Natural killer cell treated with Interleukin-12 subunit alpha and Interleukin-12 subunit beta and Interleukin-15 and Interleukin-18, amount 100 ng/mL, for 72 hours (primary cell): ENCODE measurements around the gene ZGPAT. TPM values are rescaled to one million over a fixed set of nuclear protein-coding genes. Genes with fewer than 3 reads are reported as not detected.
A peak's percentile ranks its signal among the peaks of the same experiment; 100 is the strongest.
"Not testable (repeated sequence)": the region's sequence is repeated elsewhere in the genome, so short reads cannot be mapped to it uniquely, and the experiment has no call there.

Experiments used
- ATAC-seq, 2 donors: fragments of 150-1000 bp; cut with Tn5 transposase in 1 of 2; sonication (Bioruptor Pico), chemical (Tn5 transposase) in 1 of 2; 2 replicates each; pipeline ENCODE4 v1.10.0; 2021
- DNase-seq: peaks from one replicate; pipeline ENCODE4 v3.0.0; 2022; ENCODE audit warnings: low spot score
- H3K27ac Mint-ChIP-seq, 2 donors: 1 replicate in 1 of 2; 2 replicates in 1 of 2; pipeline ENCODE4 v1.8.0; 2022; ENCODE audit warnings: mixed read lengths in 2 of 2, mild to moderate bottlenecking in 1 of 2, moderate library complexity in 1 of 2
- H3K27me3 Mint-ChIP-seq, 2 donors: 1 replicate in 1 of 2; 2 replicates in 1 of 2; pipeline ENCODE4 v1.8.0; 2022; ENCODE audit warnings: mixed read lengths in 2 of 2
- H3K36me3 Mint-ChIP-seq: one replicate; pipeline ENCODE4 v1.8.0; 2022; ENCODE audit warnings: mixed read lengths
- H3K4me1 Mint-ChIP-seq, 2 donors: 1 replicate in 1 of 2; 2 replicates in 1 of 2; pipeline ENCODE4 v1.8.0; 2022; ENCODE audit warnings: low read depth in 2 of 2, mixed read lengths in 2 of 2, mild to moderate bottlenecking in 1 of 2
- H3K4me3 Mint-ChIP-seq: one replicate; pipeline ENCODE4 v1.8.0; 2022; ENCODE audit warnings: mixed read lengths
- H3K9me3 Mint-ChIP-seq: 2 replicates; pipeline ENCODE4 v1.8.0; 2022; ENCODE audit warnings: mixed read lengths
- total RNA-seq, 2 donors: library from RNA; stranded (reverse); gene quantifications; one replicate each; pipeline ENCODE4 v1.2.3, GENCODE V29; 2022

Gene ZGPAT, protein sequence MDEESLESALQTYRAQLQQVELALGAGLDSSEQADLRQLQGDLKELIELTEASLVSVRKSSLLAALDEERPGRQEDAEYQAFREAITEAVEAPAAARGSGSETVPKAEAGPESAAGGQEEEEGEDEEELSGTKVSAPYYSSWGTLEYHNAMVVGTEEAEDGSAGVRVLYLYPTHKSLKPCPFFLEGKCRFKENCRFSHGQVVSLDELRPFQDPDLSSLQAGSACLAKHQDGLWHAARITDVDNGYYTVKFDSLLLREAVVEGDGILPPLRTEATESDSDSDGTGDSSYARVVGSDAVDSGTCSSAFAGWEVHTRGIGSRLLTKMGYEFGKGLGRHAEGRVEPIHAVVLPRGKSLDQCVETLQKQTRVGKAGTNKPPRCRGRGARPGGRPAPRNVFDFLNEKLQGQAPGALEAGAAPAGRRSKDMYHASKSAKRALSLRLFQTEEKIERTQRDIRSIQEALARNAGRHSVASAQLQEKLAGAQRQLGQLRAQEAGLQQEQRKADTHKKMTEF
- total RNA-seq: 10 to 100 TPM; 40.8 to 53.0 TPM

DNA sequence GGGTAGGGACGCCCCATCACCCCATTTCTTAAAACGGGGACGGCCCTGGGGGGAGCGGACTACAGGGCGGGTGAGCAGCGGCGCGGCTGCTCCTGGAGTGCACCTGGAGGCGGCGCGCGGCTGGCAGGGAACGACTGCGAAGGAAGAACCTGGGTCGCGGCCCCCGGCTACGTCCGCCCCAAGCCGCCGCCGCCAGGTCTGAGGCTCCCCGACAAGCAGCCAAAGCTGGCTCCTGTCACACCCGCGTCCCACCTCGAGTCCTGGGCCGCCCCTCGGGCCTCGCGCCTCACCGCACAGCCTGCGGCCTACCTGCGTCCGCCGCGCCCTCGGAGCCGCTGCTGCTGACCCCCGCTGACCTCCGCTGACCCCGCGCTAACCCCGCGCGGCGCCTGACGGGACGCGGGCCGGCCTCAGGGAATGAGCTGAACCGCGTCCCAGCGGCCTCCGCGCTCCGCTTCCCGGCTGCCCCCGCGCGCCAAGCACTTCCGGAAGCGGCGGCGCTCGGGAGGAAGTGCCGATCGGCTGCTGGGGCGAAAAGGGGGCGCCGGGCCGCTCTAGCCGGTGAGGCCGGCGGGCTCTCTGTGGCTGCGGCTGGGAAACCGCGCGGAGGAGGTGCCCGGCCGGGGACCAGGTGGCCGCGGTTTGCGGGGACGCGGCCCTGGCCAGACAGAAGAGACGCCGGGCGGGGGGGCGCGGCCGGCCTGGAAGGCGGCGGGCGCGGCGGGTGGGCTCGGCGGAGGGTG, at the start of gene ZGPAT, which contains the start of gene ARFRP1:
Gene ZGPAT, plus strand, starts transcription at position 482 of the 743 bp plus-strand sequence. CDS start 542 bp downstream, outside the sequence.
Gene ARFRP1, minus strand, starts transcription at position 419 of the 743 bp plus-strand sequence. CDS start 885 bp downstream, outside the sequence.
- peaks cover 17% of the 10 kb centered on the region for H3K36me3 Mint-ChIP-seq
- peak within 1 kb of the TSS; percentile 64 to 83 for H3K27ac Mint-ChIP-seq
- ATAC-seq (peak; percentile 95 to 97), DNase-seq (peak; percentile 94)
- peaks cover 35% of the 10 kb centered on the region in 2 donors for H3K4me1 Mint-ChIP-seq
- peak within 1 kb of the TSS; percentile 90 for H3K4me3 Mint-ChIP-seq
- H3K9me3 Mint-ChIP-seq: peaks cover 3% of the 10 kb centered on the region
- H3K27me3 Mint-ChIP-seq: no peaks in the 10 kb centered on the region

DNA sequence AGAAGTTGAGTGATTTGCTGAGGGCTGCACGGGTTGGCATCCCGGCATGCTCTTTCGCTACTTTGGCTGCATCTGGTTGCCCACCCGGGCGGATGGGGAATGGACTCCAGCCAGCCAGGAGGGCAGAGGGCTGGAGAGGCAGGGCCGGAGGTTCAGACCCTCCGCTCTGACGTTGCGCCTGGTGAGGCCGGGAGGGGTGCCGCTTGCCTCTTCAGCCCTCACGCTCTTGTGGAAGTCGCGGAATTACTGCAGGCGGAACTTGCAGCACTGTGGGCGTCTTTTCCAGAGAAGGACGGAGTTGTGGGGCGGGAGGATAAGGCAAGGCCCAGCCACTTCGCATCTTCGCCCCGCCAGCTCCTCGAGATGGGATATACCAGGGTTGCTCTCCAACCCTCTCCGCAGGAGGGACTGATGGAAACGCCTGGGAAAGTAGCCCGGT, 49.1 kb upstream of the ZGPAT start:
- Mint-ChIP-seq H3K36me3 (no peaks in the 10 kb centered on the region), H3K27me3 (peaks cover 0 to 2% of the 10 kb centered on the region in 2 donors), H3K4me1 (peaks cover 21 to 23% of the 10 kb centered on the region in 2 donors), H3K4me3 (peak overlapping the region; percentile 96), H3K9me3 (no peaks in the 10 kb centered on the region), H3K27ac (peak overlapping the region; percentile 94 to 97)
- peak in 1 of 2 donors; percentile 31 for ATAC-seq
- DNase-seq: no peak

DNA sequence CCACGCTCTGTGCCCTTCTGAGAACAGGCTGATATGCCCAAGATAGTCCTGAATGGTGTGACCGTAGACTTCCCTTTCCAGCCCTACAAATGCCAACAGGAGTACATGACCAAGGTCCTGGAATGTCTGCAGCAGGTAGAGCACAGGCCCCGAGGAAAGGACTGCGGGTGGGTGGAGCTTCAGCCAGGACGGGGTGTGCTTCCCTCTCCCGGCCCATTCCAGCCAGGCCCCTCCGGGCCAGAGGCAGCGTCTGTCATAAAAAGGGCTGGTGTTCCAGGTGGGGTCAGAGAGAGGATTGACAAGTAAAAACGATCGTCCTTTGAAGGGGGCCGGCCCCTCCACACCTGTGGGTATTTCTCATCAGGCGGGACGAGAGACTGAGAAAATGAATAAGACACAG, 48.5 kb upstream of the ZGPAT start:
- Mint-ChIP-seq H3K36me3 (no peaks in the 10 kb centered on the region), H3K4me1 (peaks cover 17 to 19% of the 10 kb centered on the region in 2 donors), H3K9me3 (no peaks in the 10 kb centered on the region), H3K27ac (peak overlapping the region in 1 of 2 donors; percentile 97), H3K4me3 (peak overlapping the region; percentile 96), H3K27me3 (peaks cover 0 to 2% of the 10 kb centered on the region in 2 donors)
- ATAC-seq: no peak
- DNase-seq: no peak

DNA sequence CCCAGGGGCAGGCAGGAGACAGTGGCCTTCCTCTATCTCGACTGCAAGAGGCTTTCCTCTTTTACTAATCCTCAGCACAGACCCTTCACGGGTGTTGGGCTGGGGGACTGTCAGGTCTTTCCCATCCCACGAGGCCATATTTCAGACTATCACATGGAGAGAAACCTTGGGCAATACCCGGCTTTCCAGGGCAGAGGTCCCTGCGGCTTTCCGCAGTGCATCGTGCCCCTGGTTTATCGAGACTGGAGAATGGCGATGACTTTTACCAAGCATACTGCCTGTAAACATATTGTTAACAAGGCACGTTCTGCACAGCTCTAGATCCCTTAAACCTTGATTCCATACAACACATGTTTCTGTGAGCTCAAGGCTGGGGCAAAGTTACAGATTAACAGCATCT, 47.7 kb upstream of the ZGPAT start:
- H3K27me3 Mint-ChIP-seq, DNase-seq, ATAC-seq, H3K9me3 Mint-ChIP-seq, H3K27ac Mint-ChIP-seq, H3K36me3 Mint-ChIP-seq: not testable (repeated sequence)
- H3K4me3 Mint-ChIP-seq: peak overlapping the region; percentile 12
- peaks cover 15 to 20% of the 10 kb centered on the region in 2 donors for H3K4me1 Mint-ChIP-seq

DNA sequence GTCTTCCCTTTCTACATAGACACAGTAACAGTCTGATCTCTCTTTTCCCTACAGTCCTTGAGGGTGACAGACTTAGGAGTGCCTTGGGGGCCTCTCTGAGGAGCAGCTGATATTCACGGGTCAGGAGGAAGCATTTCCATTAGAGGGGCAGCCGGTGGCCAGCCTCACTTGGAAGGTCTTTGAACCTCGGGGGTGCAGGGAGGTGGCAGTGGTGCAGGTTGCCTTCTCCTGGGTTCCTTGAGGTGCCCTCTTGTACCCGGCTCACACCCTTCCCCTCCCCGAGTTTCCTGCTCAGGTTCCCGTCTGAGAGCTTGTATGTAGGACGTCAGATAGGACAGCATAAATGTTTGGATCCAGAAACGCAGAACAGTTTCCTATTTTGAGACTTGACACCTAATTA, 47.2 kb upstream of the ZGPAT start:
- Mint-ChIP-seq H3K27me3 (no peaks in the 10 kb centered on the region), H3K4me1 (peaks cover 15 to 20% of the 10 kb centered on the region in 2 donors), H3K9me3 (no peaks in the 10 kb centered on the region), H3K27ac (no peak overlapping the region), H3K4me3 (no peak overlapping the region), H3K36me3 (no peaks in the 10 kb centered on the region)
- DNase-seq (no peak), ATAC-seq (no peak)

DNA sequence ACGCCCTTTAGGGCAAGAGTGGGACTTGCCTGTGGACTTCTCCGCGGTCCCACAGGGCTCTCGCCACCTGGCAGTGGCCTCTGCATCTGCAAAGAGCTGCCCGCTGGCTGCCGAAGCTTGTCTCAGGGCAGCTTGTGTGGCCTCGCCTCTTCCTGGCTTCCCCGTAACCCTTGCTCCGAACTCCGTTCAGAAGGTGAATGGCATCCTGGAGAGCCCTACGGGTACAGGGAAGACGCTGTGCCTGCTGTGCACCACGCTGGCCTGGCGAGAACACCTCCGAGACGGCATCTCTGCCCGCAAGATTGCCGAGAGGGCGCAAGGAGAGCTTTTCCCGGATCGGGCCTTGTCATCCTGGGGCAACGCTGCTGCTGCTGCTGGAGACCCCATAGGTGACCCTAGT, 46.7 kb upstream of the ZGPAT start:
- H3K27ac Mint-ChIP-seq: no peak overlapping the region
- H3K4me3 Mint-ChIP-seq: no peak overlapping the region
- H3K9me3 Mint-ChIP-seq: no peaks in the 10 kb centered on the region
- peaks cover 15 to 20% of the 10 kb centered on the region in 2 donors for H3K4me1 Mint-ChIP-seq
- no peaks in the 10 kb centered on the region for H3K36me3 Mint-ChIP-seq
- no peaks in the 10 kb centered on the region for H3K27me3 Mint-ChIP-seq
- no peak for DNase-seq
- no peak for ATAC-seq

DNA sequence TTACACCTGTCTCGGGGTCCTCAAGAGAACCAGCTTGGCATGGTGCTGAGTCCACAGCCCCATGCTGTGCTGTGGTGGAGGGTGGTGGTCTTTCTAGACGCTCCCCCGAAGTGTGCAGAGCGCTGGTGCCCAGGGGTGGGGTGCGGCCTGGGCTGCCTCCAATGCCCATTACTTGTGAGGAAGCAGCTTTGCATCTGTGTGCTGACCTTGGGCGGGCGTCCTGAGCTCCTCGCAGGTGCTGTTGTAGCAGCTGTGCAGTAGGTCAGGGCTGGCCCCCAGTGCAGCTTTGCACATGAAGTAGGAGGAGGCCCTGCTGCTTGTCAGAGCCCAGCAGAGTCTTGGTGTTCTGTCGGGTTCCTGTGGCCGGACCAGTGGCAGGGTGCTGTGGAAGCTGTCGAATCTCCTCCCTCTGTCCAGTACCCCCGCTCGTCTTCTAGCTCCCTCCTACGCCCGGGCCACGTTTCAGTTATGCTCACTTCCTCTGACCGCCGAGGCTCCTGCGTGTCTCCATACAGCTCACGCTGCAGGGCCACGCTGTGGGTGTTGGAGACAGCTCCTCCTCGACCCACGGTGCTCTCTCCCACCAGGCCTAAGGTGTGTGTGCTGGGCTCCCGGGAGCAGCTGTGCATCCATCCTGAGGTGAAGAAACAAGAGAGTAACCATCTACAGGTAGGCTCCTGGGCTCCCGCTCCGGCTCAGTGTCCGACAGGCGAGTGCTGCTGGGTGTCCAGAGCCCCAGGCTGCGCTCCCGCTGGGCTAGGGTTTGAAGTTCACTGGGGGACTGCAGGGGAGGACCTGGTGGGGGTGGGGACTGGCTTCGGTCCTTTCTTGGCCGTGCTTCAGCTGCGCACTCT, 45.7 kb upstream of the ZGPAT start:
- no peak for ATAC-seq
- DNase-seq: no peak
- Mint-ChIP-seq H3K4me1 (peaks cover 15 to 20% of the 10 kb centered on the region in 2 donors), H3K27ac (no peak overlapping the region), H3K36me3 (no peaks in the 10 kb centered on the region), H3K9me3 (no peaks in the 10 kb centered on the region), H3K27me3 (no peaks in the 10 kb centered on the region), H3K4me3 (no peak overlapping the region)

DNA sequence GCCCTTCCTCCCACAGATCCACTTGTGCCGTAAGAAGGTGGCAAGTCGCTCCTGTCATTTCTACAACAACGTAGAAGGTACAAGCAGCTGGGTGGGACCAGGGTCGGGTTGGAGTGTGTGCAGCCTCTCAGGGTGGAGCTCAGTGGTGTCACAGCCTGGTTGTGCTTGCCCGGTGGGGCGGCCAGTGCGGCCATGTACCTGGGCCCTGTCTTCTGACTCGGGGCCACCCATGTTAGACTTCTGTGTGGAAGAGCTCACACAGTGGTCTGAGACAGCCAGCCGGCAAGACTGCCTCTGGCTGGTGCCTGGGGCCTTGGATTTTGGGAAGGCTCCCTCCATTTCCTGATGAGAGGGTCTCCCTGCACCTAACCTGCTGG, 45.0 kb upstream of the ZGPAT start:
- Mint-ChIP-seq H3K36me3 (no peaks in the 10 kb centered on the region), H3K9me3 (no peaks in the 10 kb centered on the region), H3K27ac (no peak overlapping the region), H3K27me3 (no peaks in the 10 kb centered on the region), H3K4me3 (no peak overlapping the region), H3K4me1 (peaks cover 15 to 19% of the 10 kb centered on the region in 2 donors)
- DNase-seq (no peak), ATAC-seq (no peak)

DNA sequence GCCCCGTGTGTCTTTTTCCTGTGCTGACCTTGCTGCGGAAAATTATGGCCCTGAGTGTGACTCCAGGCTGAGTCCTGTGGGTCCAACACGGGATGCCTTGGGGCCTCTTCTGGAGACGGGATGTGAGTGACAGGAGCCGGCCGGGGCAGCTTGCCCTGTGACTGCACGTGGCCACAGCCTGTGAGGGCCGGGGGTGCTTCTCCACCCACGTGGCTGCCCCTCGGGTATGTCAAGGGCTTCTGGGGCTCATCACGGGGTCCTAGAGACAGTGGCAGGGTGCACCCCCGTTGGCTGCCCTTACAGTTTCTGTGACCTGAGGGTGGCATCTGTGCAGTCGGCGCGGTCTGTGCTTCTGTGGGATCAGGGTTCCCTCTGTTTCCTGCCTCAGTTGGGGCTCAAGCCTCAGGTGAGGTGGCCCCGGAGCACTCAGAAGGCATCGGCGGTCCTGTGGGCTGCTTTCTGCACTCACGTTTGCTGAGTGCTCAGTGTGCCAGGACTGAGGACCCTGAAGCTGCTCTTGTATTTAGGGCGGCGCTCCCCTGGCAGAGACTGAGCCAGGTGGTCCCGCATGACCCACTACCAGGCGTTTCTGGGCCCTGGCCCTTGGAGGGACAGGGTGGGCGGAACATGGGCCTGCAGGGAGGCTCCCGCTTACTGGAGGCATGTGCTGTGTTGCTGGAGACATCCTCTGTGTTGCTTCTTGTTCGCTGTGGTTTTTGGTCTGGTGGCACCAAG, 44.3 kb upstream of the ZGPAT start:
- no peak overlapping the region for H3K4me3 Mint-ChIP-seq
- H3K27me3 Mint-ChIP-seq: no peaks in the 10 kb centered on the region
- H3K4me1 Mint-ChIP-seq: peaks cover 12 to 14% of the 10 kb centered on the region in 2 donors
- DNase-seq (no peak), ATAC-seq (no peak)
- peaks cover 6% of the 10 kb centered on the region for H3K36me3 Mint-ChIP-seq
- H3K27ac Mint-ChIP-seq: no peak overlapping the region
- H3K9me3 Mint-ChIP-seq: no peaks in the 10 kb centered on the region

DNA sequence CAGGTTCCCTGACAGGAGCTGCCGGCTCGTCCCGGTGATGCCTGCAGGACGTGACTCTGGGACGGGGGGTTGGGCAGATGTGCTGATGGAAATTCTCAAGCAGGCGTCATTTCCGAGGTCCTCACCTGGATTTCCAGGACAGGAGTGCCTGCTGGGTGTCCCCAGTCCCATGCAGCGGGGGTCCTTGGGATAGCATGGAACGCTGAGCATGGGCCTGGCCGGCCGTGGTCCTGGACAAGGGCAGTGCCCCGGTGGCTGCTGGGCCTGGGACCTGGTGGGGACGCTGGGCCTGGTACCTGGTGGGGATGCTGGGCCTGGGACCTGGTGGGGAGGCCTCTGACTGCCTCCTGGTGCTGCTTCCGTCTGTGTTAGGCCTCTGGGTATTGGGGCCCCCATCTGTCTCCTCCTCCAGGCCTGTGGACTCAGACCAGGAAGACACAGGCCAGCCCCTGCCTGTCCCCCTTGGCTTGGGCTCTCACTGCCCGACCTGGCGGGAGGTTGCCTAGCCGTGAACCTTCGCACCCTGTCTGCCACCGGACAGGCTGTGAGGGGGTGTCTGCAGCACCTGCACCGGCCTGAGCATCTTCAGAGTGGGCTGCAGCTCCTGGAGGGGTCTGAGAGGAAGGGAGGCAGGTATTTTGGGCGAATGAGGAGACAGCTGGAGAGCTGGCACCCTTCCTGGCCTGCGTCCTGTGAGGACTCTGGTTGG, 43.5 kb upstream of the ZGPAT start:
- no peaks in the 10 kb centered on the region for H3K27me3 Mint-ChIP-seq
- H3K9me3 Mint-ChIP-seq: no peaks in the 10 kb centered on the region
- H3K36me3 Mint-ChIP-seq: peaks cover 7% of the 10 kb centered on the region
- peaks cover 7 to 8% of the 10 kb centered on the region in 2 donors for H3K4me1 Mint-ChIP-seq
- no peak for DNase-seq
- H3K4me3 Mint-ChIP-seq: no peak overlapping the region
- H3K27ac Mint-ChIP-seq: no peak overlapping the region
- ATAC-seq: peak in 1 of 2 donors; percentile 17

DNA sequence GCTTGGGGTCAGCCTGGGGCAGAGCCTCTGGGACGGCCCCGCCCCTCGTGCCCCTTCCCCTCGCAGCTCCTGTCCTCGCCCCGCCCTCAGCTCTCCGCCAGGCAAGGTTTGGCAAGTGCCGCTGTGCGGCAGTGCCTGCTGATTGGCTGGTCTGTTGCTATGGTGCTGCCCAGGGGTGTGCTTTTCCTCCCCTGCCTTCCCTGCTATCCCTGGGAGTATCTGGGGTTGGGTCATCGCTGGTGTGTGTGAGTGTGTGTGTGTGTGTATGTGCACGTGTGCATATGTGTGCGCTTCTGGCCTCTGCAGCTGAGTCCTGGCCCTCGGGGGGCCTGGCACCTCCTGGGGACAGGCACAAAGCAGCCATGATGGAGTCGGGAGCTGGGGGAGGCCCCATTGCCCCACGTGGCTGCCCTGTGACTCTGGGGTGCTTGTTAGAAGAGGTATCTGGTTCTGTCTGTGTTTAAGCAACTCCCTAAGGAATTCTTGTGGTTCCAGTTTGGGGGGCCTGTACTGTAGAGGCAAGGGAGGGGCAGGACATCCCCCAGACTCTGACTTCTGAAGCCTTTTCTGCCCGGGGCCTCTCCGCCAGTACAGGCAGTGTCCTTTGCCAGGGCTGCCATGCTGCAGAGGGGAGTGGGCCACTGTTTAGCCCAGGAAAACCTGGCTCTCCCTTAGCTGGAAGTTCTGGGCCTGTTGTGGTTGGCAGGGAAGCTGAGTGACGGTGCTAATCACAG, 42.8 kb upstream of the ZGPAT start:
- no peaks in the 10 kb centered on the region for H3K9me3 Mint-ChIP-seq
- H3K27ac Mint-ChIP-seq: no peak overlapping the region
- H3K4me3 Mint-ChIP-seq: no peak overlapping the region
- DNase-seq: no peak
- no peaks in the 10 kb centered on the region for H3K27me3 Mint-ChIP-seq
- peaks cover 0 to 3% of the 10 kb centered on the region in 2 donors for H3K4me1 Mint-ChIP-seq
- ATAC-seq: peak; percentile 8 to 13
- peaks cover 7% of the 10 kb centered on the region for H3K36me3 Mint-ChIP-seq

DNA sequence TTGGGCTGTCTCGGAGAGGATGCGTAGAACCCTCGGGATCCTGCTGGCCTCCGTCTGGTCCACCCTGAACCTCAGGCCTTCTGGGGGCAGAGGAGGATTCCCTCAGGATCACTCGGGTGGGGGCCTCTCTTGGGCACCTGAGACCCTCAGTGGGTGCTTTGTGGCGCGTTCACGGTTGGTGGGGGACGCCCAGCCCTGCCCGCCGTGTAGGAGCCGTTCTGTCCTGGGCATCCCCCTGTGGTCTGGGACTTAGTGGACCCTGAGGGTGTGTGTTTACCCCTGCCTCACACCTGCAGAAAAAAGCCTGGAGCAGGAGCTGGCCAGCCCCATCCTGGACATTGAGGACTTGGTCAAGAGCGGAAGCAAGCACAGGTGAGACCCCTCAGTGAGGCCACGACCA, 42.1 kb upstream of the ZGPAT start:
- H3K4me1 Mint-ChIP-seq: peaks cover 0 to 3% of the 10 kb centered on the region in 2 donors
- H3K4me3 Mint-ChIP-seq: no peak overlapping the region
- H3K27me3 Mint-ChIP-seq: no peaks in the 10 kb centered on the region
- H3K27ac Mint-ChIP-seq: no peak overlapping the region
- no peaks in the 10 kb centered on the region for H3K9me3 Mint-ChIP-seq
- DNase-seq: no peak
- ATAC-seq: no peak
- H3K36me3 Mint-ChIP-seq: peaks cover 7% of the 10 kb centered on the region
